Measurements from ENCODE around the gene NFKB2.
A peak's percentile ranks its signal among the peaks of the same experiment; 100 is the strongest.

The NFKB2 gene

DNA sequence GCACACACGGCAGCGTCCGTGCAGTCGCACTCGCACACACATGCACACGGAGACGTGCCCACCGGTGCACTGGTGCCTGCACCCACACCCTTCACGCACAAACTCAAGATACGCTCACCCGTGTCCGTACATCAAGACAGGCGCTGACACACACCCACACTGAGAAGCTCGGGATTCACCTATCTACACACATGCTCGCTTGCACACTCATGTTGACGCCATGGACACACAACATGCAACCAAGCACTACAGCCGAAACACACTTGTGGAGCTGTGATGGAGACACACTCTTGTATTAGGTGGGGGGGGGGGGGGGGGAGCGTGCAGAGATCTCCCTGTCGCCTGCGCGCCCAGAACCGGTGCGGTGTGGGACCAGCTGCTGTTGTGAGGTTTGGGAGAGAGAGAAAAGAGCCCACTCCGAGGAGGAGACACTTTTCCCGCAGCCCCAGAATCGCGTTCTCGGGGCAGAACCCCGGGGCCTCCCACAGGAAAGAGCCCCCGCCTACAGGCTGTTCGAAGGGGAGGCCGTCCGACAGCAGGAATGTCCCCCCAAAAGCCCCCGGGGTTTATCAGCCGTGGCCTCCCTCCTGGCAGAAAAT is 605 bp upstream of the NFKB2 start:
- peak in 1 of 4 experiments; percentile 55 for DNase-seq

DNA sequence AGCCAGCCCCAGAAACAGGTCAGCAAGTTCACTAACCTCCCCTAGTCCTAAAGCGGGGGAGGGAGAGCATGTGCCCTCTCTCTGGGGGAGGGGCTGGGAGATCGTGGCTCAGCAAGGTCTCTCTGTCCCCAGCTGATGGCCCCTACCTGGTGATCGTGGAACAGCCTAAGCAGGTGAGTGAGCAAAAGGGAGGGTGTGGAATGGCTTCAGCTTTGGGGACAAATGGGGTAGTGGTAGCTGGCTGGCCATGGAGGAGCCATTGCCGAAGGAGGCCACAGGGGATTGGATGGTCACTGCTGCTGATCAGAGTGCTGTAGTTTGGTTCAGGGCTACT is 779 bp downstream of the NFKB2 start:
- DNase-seq, result no peak

DNA sequence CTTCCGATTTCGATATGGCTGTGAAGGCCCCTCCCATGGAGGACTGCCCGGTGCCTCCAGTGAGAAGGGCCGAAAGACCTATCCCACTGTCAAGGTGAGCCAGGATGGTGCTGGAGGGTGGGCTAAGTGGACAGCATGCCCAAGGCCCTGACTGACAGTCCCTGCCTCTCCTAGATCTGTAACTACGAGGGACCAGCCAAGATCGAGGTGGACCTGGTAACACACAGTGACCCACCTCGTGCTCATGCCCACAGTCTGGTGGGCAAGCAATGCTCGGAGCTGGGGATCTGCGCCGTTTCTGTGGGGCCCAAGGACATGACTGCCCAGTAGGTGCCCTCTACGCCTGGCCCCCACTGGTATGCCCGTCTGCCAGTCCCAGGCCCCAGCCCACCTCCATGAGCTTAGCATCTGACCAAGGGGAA is 1.2 kb downstream of the NFKB2 start:
- no peak for DNase-seq

GRCh38 chr10:102397222-102398171 is 2.0 kb downstream of the NFKB2 start:
- no peak for DNase-seq

DNA sequence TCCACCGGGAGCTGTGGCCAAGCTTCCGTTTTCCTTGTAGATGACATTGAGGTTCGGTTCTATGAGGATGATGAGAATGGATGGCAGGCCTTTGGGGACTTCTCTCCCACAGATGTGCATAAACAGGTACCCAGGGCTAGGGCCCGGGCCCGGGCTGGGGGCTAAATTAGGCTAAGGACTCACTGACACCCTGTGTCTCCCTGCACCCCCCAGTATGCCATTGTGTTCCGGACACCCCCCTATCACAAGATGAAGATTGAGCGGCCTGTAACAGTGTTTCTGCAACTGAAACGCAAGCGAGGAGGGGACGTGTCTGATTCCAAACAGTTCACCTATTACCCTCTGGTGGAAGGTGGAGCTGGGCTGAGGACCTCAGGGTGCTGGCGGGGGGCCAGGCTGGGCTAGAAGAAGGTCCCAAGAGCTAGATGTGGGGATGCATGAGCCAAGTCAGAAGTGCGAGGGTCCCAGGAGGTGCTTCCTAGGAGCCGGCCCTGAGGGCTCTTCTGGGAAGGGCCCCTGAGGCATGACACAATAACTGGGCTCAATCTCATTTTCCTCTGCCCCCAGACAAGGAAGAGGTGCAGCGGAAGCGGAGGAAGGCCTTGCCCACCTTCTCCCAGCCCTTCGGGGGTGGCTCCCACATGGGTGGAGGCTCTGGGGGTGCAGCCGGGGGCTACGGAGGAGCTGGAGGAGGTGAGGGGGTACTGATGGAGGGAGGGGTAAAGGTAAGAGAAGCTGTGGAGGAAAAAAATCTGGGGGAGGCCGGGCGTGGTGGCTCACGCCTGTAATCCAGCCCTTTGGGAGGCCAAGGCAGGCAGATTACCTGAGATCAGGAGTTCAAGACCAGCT is 2.9 kb downstream of the NFKB2 start:
- no peak for DNase-seq

GRCh38 chr10:102399217-102400021 is 3.9 kb downstream of the NFKB2 start:
- DNase-seq, result peak; percentile 59 to 84 (median 72)

DNA sequence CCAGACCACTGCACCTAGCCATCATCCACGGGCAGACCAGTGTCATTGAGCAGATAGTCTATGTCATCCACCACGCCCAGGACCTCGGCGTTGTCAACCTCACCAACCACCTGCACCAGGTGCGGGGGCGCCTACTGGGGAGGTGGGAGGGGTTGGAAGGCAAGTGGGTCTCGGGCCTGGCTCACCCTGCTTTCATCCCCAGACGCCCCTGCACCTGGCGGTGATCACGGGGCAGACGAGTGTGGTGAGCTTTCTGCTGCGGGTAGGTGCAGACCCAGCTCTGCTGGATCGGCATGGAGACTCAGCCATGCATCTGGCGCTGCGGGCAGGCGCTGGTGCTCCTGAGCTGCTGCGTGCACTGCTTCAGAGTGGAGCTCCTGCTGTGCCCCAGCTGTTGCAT is 4.6 kb downstream of the NFKB2 start:
- DNase-seq, result no peak

- DNase-seq, result no peak
These were observed 5.3 kb downstream of the NFKB2 start for GRCh38 chr10:102400598-102401341.

- no peak for DNase-seq
These were observed 5.8 kb downstream of the NFKB2 start for GRCh38 chr10:102401342-102401654.

GRCh38 chr10:102401735-102402511 is 6.4 kb downstream of the NFKB2 start:
- DNase-seq, result no peak

DNA sequence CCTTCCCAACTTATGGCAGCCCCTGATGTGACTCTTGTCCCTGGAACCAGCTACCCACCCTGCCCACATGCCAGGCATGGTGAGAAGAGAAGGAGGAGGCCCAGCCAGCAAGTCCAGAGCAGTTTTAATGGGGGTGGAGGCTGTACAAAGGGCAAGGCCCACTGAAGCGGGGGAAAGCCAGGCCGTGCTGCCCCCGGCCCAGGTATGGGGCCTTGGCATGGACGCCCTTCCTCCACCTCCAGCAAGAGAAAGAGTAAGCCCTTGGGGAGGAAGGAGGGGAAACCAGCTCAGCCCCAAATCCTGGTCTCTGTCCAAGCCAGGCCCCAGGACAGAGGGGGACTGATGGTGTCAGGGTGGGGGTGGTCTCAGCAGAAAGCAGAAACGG is 7.0 kb downstream of the NFKB2 start:
- DNase-seq, result no peak

DNA sequence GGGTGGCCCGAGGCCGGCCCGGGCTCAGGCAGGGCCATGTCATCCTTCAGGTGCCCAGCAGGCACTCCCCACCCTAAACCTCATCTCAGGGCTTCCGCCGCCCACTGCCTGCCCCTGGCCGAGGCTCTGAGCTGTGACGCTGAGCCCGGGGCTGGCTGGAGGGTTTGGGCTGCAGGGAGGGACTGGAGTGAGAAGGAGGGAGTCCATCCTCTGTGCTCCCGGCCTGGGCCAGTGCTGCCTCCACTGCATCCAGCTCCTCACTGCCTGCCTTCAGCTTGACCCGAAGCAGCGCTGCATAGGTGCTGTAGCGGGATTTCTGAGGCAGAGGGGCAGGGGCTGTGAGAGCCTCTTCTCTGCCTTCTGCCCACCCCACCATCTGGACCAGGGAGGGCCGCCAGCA is 7.6 kb downstream of the NFKB2 start:
- no peak for DNase-seq

- no peak for DNase-seq
These were observed 9.0 kb downstream of the NFKB2 start for GRCh38 chr10:102404361-102405107.

- no peak for DNase-seq
These were observed 9.6 kb downstream of the NFKB2 start for GRCh38 chr10:102405108-102405571.

DNA sequence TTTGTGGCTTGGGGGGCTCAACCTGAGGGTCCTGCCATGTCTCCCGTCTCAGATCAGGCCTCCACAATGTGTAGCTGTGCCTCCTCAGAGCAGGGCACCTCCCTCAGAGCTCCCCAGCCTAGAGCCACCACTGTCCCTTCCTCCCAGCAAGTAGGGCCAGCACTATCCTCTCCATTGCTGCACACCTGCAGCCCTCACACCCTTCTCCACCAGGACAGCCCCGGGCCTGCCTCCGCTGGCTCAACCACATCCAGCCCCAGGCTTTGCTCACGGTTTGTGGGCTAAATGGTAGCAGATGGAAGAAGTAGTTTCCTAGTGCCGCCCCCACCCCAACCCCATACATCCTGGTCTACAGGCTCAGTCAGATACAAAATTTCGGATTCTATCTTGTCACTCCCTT is 10.1 kb downstream of the NFKB2 start:
- DNase-seq, result no peak

DNA sequence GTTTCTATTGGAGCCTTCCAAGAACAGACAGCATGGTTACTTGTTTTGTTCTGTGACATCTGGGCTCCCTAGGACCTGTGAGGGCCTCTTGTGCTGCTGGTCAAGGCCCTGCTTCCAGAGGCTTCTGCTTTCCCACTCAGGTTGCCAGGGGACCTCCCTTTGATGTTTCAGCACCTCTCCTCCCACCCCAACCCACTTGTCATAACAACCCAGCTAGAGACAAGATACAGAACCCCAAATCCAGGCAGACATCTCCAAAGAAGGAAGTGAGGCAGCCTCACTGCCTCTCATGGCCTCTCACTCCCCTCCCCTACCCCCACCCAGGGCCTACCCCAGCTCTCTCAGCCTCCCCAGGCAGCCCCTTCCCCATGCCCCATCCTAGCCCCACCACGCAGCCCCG is 11.3 kb downstream of the NFKB2 start:
- DNase-seq, result no peak

GRCh38 chr10:102407425-102408130 is 12.1 kb downstream of the NFKB2 start:
- no peak for DNase-seq

DNA sequence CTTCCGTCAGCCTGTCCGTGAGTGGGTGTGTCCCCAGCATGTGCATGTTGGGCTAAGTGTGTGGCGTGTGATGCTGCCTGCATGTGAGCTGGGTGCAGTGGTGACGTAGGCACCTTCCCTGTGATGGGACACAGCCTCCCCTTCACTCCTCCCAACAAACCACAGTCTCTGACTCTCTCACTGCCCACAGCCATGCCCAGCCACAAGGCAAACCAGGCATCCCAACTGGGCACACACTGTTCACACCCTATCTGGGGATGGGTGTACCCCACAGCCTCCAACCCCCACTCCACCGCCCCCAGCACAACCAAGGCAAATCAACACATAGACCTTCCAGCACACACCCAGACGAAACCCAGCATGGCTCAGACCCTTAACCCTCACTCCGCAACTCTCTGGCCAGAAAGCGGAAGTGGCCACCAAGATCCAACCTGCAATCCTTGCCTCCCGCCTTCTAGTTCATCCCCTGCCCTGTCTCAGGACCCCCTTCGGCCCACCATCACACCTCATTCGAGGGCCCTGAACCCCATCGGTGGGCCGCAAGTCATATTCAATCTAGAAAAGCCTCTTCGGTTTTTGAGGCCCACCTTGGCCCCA is 12.7 kb downstream of the NFKB2 start:
- no peak for DNase-seq

All from activated CD4-positive, CD25-positive, alpha-beta regulatory T cell (primary cell).